IPS-18c (cell line): Measurements from ENCODE around the gene SV2B.

ENCODE experiments used
- H3K4me3 ChIP-seq: 2 replicates; pipeline ENCODE4 v1.7.0; 2013; ENCODE audit warnings: low read depth, mild to moderate bottlenecking, low read length, moderate library complexity; ENCODE audit not compliant: insufficient read depth
- H3K9me3 ChIP-seq: one replicate; pipeline ENCODE4 v1.6.1; 2013; ENCODE audit warnings: mild to moderate bottlenecking, low read length, moderate library complexity; ENCODE audit not compliant: control insufficient read depth, insufficient read depth

Gene SV2B

GRCh38 chr15:91302588-91303439, 202.8 kb downstream of the SV2B start:
- Histone ChIP-seq H3K9me3 (no peaks in the 10 kb centered on the region), H3K4me3 (no peak overlapping the region)

DNA sequence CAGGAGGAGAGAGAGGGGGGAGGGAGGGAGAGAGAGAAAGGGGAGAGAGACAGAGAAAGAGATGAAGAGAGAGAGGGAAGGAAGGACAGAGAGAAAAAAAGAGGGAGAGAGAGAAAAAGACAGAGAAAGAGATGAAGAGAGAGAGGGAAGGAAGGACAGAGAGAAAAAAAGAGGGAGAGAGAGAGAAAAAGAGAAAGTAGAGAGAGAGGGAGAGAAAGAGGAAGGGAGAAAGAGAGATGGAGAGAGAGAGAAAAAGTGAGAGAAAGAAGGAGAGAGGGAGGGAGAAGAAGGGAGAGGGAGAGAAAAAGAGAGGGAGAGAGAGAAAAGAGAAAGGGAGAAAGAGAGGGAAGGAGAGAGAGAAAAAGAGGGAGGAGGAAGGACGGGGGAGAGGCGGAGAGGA, 204.2 kb downstream of the SV2B start:
- no peaks in the 10 kb centered on the region for H3K9me3 ChIP-seq
- no peak overlapping the region for H3K4me3 ChIP-seq

DNA sequence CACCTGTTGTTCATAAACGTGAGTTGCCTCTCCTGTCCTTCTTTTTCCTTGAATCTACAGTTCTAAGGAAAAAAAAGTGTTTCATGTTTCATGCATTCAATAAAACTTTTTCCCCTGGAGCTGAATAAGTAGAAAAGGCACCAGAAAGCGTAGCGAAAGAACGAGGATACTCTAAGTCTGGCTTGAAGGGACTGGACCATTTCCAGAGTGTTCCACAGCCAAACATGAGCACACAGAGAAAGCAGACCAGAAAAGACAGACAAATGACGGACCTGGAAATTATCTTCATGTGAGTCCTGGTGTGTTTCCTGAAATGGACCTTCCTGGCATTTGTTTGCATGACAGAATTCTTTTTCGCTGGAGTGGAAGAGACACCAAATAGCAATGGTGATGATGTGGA, 204.7 kb downstream of the SV2B start:
- H3K4me3 ChIP-seq: no peak overlapping the region
- no peaks in the 10 kb centered on the region for H3K9me3 ChIP-seq

DNA sequence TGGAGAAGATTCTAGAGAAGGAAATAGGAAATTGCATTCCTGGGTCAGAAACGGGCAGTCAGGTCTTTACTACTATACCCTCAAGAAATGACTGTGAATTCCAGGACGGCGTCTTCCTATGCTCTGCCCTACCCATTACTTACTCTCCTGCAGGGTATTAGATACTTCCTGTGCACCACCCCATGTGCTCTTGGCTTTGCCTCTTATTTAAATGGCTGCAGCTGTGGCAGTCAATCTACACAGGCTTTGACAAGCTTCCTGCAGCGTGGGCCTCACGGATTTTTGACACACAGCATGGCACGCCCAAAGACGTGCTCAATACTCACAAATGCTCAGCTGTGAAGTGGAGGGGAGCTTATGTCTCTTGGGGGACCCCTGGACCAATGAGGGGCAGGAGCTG, 206.1 kb downstream of the SV2B start:
- Histone ChIP-seq H3K9me3 (no peaks in the 10 kb centered on the region), H3K4me3 (no peak overlapping the region)

- Histone ChIP-seq H3K4me3 (no peak overlapping the region), H3K9me3 (no peaks in the 10 kb centered on the region)
Observed at GRCh38 chr15:91307601-91308000, 207.5 kb downstream of the SV2B start.

GRCh38 chr15:91308199-91308598, 208.1 kb downstream of the SV2B start:
- Histone ChIP-seq H3K9me3 (no peaks in the 10 kb centered on the region), H3K4me3 (no peak overlapping the region)

- no peaks in the 10 kb centered on the region for H3K9me3 ChIP-seq
- no peak overlapping the region for H3K4me3 ChIP-seq
Observed at GRCh38 chr15:91308855-91309254, 208.8 kb downstream of the SV2B start.

GRCh38 chr15:91311986-91312385, 211.9 kb downstream of the SV2B start:
- Histone ChIP-seq H3K9me3 (no peaks in the 10 kb centered on the region), H3K4me3 (no peak overlapping the region)

GRCh38 chr15:91316126-91316525, 216.1 kb downstream of the SV2B start:
- H3K4me3 ChIP-seq: no peak overlapping the region
- H3K9me3 ChIP-seq: no peaks in the 10 kb centered on the region

DNA sequence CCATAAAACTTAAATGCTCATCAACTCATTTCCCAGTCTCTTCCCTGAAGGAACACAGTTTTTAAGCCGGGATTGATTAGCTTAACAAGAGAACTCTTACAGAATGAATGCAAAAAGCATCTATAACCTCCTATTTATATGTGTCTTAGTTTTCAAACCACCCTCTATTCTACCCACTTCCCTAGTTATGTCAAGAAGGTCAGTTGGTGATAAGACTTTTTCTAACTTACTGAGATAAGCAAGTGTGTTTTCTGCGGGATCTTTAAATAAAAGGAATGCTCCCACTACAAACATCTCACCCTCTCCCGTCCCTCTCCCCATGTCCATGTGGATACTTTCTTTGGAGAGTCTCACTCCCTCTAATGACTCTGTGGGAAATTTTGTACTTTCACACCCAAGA, 218.5 kb downstream of the SV2B start:
- H3K9me3 ChIP-seq: no peaks in the 10 kb centered on the region

GRCh38 chr15:91318931-91319330, 218.9 kb downstream of the SV2B start:
- H3K9me3 ChIP-seq: no peaks in the 10 kb centered on the region

More for the DNA sequence above, 218.5 kb downstream of the SV2B start:
- H3K4me3 ChIP-seq: no peak overlapping the region

DNA sequence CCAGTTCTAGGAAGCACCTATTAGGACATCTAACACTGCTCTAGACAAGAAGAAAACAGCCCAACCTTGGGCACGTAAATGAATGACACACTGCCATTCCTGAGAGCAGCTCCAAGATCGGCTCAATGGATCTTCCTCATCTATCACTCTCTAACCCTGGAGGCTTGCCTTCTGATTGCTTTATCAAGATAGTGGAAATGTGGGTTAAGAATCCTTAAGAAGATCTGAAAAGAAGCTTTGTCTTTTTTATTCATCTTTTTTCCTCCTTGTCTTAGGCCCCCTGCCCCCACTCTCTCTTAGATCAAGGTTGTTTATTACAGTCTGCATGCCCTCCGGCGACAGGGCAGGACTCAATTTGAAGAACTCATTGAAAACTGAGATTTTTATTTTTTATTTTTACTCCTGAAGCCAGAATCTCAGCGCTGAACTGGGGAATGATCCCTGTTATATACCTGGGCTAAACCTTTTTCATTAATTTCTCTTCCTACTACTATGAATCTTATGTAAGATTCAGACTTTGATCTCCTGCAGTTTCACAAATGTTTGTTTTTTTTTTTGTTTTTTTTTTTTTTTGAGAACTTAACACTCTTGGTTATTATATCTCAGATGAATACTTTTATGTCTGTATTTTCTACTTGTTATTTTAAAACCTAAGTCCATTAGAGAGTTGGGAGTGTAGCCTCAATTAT, 219.5 kb downstream of the SV2B start:
- no peaks in the 10 kb centered on the region for H3K9me3 ChIP-seq
- no peak overlapping the region for H3K4me3 ChIP-seq

More at GRCh38 chr15:91318931-91319330, 218.9 kb downstream of the SV2B start:
- H3K4me3 ChIP-seq: no peak overlapping the region

DNA sequence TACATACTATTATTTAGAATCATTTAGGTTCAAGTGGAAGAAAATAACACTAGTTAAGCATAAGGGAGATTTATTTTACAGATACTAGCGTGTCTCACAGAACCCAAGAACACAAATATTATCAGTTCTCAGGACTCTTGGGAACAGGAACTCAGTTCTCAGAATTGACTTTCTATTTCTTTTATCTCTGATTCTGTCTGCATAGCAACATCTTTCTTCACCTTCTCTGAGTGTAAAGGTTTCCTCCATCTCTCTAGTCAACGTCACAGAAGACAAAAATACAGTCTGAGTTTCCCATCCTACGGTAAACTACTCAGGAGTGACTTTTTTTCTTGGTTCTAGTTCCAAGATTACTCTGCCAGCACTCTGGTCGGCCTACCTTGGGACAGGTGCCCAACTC, 220.0 kb downstream of the SV2B start:
- Histone ChIP-seq H3K9me3 (no peaks in the 10 kb centered on the region), H3K4me3 (no peak overlapping the region)

DNA sequence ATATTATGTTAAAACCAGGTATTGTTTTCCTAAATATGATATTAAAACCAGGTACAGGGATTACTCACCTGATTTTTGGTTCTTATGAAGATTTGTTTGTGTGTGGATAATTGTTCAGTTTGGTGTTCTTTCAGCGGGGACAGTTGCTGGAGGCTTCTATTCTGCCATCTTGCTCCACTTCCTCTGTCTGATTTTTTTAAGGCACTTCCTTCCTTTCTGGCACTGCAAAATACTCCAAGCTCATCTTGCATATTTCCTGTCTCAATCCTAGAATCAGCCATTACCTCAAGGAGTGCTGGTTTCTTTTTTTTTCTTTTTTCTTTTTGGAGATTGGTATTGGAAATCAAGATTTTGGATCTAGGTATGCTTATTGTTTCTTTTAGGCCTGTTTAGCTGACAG, 229.9 kb downstream of the SV2B start:
- no peak overlapping the region for H3K4me3 ChIP-seq
- H3K9me3 ChIP-seq: peaks cover 3% of the 10 kb centered on the region

GRCh38 chr15:91331581-91331980, 231.5 kb downstream of the SV2B start:
- peaks cover 3% of the 10 kb centered on the region for H3K9me3 ChIP-seq
- no peak overlapping the region for H3K4me3 ChIP-seq

DNA sequence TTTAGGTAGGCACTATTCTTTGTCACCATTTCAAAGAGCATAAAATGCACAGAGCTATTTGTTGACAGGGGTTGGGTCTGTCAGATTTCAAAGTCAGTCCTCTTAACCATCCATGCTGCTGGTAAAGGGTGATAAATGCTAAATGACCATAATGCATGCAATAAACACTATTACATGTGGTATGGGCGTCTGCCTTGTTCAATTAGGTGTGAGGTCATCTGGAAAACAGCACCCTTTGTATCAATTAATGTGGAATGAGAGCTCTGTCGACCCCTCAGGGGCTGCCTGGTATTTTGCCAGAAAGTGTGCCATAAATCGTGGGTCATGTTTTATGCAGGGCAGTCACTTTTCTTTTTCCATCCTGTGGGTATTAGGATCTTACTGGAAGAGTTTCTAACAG, 235.6 kb downstream of the SV2B start:
- Histone ChIP-seq H3K4me3 (no peak overlapping the region), H3K9me3 (peaks cover 3% of the 10 kb centered on the region)

DNA sequence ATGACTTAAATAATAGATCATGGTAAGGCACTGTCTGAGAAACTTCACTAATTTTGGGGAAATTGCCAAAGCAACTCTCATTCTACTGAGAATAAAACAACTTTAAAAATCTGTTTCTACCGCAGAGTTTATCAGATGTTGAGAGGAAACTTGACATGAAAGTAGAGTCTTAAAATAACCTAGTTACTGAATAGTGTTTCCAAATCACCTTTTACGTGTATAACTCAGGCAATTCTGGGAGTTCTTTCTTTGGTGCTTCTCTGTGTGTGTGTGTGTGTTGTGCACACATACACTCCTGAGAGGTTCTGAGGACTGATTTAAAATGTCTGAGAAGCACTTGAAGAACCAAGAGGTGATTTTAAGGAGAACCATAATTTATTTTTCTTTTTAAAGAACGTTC, 236.6 kb downstream of the SV2B start:
- H3K4me3 ChIP-seq: no peak overlapping the region
- peaks cover 3% of the 10 kb centered on the region for H3K9me3 ChIP-seq

- Histone ChIP-seq H3K9me3 (peaks cover 3% of the 10 kb centered on the region), H3K4me3 (no peak overlapping the region)
Observed at GRCh38 chr15:91338766-91339165, 238.7 kb downstream of the SV2B start.
